HepG2 (cell line): ENCODE measurements around the gene IFT172. TPM values are rescaled to one million over a fixed set of nuclear protein-coding genes. Genes with fewer than 3 reads are reported as not detected.

Experiments
- BORCS8-MEF2B ChIP-seq: sonication (generic); formaldehyde crosslinking; IDR thresholded peaks from 2 replicates; pipeline ENCODE4 v1.8.0; 2022; ENCODE audit warnings: mild to moderate bottlenecking, missing genetic modification reagents
- CBX2 ChIP-seq, 2 experiments: fragments of 200-600 bp in 1 of 2; sonication (generic); formaldehyde crosslinking in 1 of 2; IDR thresholded peaks; 2 replicates each; pipeline versions ENCODE4 v1.7.0 to v1.8.1; 2018 to 2022; ENCODE audit warnings: low read depth in 2 of 2, low read length in 1 of 2, mild to moderate bottlenecking in 1 of 2, missing genetic modification reagents in 1 of 2
- CEBPG ChIP-seq: IDR thresholded peaks from 2 replicates; pipeline ENCODE4 v1.6.1; 2016
- CHD2 ChIP-seq: IDR thresholded peaks from 2 replicates; pipeline ENCODE4 v1.6.1; 2011; ENCODE audit warnings: low read depth, low read length, improper control_type of control experiment
- GTF3A ChIP-seq: sonication (generic); formaldehyde crosslinking; conservative IDR thresholded peaks from 2 replicates; pipeline ENCODE4 v1.4.0; 2020; ENCODE audit warnings: mild to moderate bottlenecking, missing genetic modification reagents
- HMG20B ChIP-seq: conservative IDR thresholded peaks from 2 replicates; pipeline ENCODE4 v1.6.1; 2016; ENCODE audit warnings: missing genetic modification reagents, missing compliant biosample characterization
- HOXA9 ChIP-seq: sonication (generic); formaldehyde crosslinking; IDR thresholded peaks from 2 replicates; pipeline ENCODE4 v1.8.1; 2022; ENCODE audit warnings: missing genetic modification reagents, mild to moderate bottlenecking, moderate library complexity, borderline replicate concordance
- KDM5A ChIP-seq: fragments of 200-600 bp; sonication (generic); IDR thresholded peaks from 2 replicates; pipeline ENCODE4 v1.7.0; 2018; ENCODE audit warnings: antibody characterized with exemption, mild to moderate bottlenecking, low read length, borderline replicate concordance
- MAF1 ChIP-seq: sonication (generic); formaldehyde crosslinking; IDR thresholded peaks from 2 replicates; pipeline ENCODE4 v1.5.0; 2020; ENCODE audit warnings: missing genetic modification reagents, borderline replicate concordance
- MED8 ChIP-seq: sonication (generic); formaldehyde crosslinking; IDR thresholded peaks from 2 replicates; pipeline ENCODE4 v1.8.1; 2023; ENCODE audit warnings: mild to moderate bottlenecking, missing genetic modification reagents; ENCODE audit not compliant: insufficient replicate concordance
- NAIF1 ChIP-seq: sonication (generic); formaldehyde crosslinking; IDR thresholded peaks from 2 replicates; pipeline ENCODE4 v1.5.0; 2020; ENCODE audit warnings: mild to moderate bottlenecking, missing genetic modification reagents, borderline replicate concordance
- NFKBIZ ChIP-seq: IDR thresholded peaks from 2 replicates; pipeline ENCODE4 v1.6.1; 2018; ENCODE audit warnings: missing genetic modification reagents, missing compliant biosample characterization
- NR2F6 ChIP-seq, 2 experiments: IDR thresholded peaks; 2 replicates each; pipeline ENCODE4 v1.6.1; 2016; ENCODE audit warnings: antibody characterized with exemption in 1 of 2, mild to moderate bottlenecking in 1 of 2
- PAF1 ChIP-seq: IDR thresholded peaks from 2 replicates; pipeline ENCODE4 v1.6.1; 2016; ENCODE audit warnings: missing genetic modification reagents, missing compliant biosample characterization
- RARG ChIP-seq: sonication (generic); formaldehyde crosslinking; IDR thresholded peaks from 2 replicates; pipeline ENCODE4 v1.4.0; 2020; ENCODE audit warnings: low read depth, mild to moderate bottlenecking, missing genetic modification reagents
- SIN3B ChIP-seq: fragments of 150-350 bp; IDR thresholded peaks from 2 replicates; pipeline ENCODE4 v1.6.1; 2014; ENCODE audit warnings: low read length
- ZFP36L1 ChIP-seq: sonication (generic); formaldehyde crosslinking; IDR thresholded peaks from 2 replicates; pipeline ENCODE4 v1.8.0; 2022; ENCODE audit warnings: mild to moderate bottlenecking, missing genetic modification reagents, moderate library complexity
- ZFP37 ChIP-seq: sonication (generic); formaldehyde crosslinking; IDR thresholded peaks from 2 replicates; pipeline ENCODE4 v1.4.0; 2020; ENCODE audit warnings: missing genetic modification reagents, borderline replicate concordance
- ZIK1 ChIP-seq: sonication (generic); formaldehyde crosslinking; IDR thresholded peaks from 2 replicates; pipeline ENCODE4 v1.5.0; 2020; ENCODE audit warnings: mild to moderate bottlenecking, low read depth, missing genetic modification reagents, borderline replicate concordance
- ZNF567 ChIP-seq: sonication (generic); formaldehyde crosslinking; IDR thresholded peaks from 2 replicates; pipeline ENCODE4 v1.8.1; 2023; ENCODE audit warnings: mild to moderate bottlenecking, missing genetic modification reagents, borderline replicate concordance
- ZNF598 ChIP-seq: sonication (generic); formaldehyde crosslinking; IDR thresholded peaks from 2 replicates; pipeline ENCODE4 v1.5.1; 2020; ENCODE audit warnings: mild to moderate bottlenecking, missing genetic modification reagents, borderline replicate concordance
- ZNF891 ChIP-seq: sonication (generic); formaldehyde crosslinking; IDR thresholded peaks from 2 replicates; pipeline ENCODE4 v1.5.0; 2020; ENCODE audit warnings: mild to moderate bottlenecking, missing genetic modification reagents
- polyA plus RNA-seq, 8 experiments: library from polyadenylated mRNA; depleted of rRNA in 3 of 8; stranded (reverse) in 7 of 8; unstranded in 1 of 8; fragments of >200 nt; fragmentation: Illumina TruSeq in 4 of 8; extraction: Trizol in 4 of 8; gene quantifications; 2 replicates each; pipeline versions ENCODE4 v1.2.1 to v1.2.3, GENCODE V29; 2011 to 2016; ENCODE audit warnings: low read depth in 4 of 8, missing spikeins in 1 of 8, mixed read lengths in 1 of 8; ENCODE audit not compliant: insufficient read depth in 1 of 8
- total RNA-seq, 5 experiments: library from RNA; depleted of rRNA; stranded (reverse); fragments of >200 nt; fragmentation: Illumina TruSeq; extraction: Trizol; gene quantifications; 2 replicates each; pipeline ENCODE4 v1.2.3, GENCODE V29; 2016; ENCODE audit warnings: low read depth in 1 of 5
- TF ChIP-seq, protein P1 (sequence below): sonication (generic); formaldehyde crosslinking; IDR thresholded peaks from 2 replicates; pipeline ENCODE4 v1.4.0; 2020; ENCODE audit warnings: mild to moderate bottlenecking, missing genetic modification reagents
- TF ChIP-seq, protein P2 (sequence below): sonication (generic); formaldehyde crosslinking; IDR thresholded peaks from 2 replicates; pipeline ENCODE4 v1.9.0; 2021; ENCODE audit warnings: missing genetic modification reagents, borderline replicate concordance
- TF ChIP-seq, protein P3 (sequence below): sonication (generic); formaldehyde crosslinking; IDR thresholded peaks from 2 replicates; pipeline ENCODE4 v1.5.0; 2020; ENCODE audit warnings: missing genetic modification reagents, mild to moderate bottlenecking, borderline replicate concordance

IFT172 gene
- total and polyA plus RNA-seq, 2 of the 13 experiments (the other 11 are each of a cell fraction or from before 2014, with no cell fraction given), result 21.6 to 35.7 TPM

DNA sequence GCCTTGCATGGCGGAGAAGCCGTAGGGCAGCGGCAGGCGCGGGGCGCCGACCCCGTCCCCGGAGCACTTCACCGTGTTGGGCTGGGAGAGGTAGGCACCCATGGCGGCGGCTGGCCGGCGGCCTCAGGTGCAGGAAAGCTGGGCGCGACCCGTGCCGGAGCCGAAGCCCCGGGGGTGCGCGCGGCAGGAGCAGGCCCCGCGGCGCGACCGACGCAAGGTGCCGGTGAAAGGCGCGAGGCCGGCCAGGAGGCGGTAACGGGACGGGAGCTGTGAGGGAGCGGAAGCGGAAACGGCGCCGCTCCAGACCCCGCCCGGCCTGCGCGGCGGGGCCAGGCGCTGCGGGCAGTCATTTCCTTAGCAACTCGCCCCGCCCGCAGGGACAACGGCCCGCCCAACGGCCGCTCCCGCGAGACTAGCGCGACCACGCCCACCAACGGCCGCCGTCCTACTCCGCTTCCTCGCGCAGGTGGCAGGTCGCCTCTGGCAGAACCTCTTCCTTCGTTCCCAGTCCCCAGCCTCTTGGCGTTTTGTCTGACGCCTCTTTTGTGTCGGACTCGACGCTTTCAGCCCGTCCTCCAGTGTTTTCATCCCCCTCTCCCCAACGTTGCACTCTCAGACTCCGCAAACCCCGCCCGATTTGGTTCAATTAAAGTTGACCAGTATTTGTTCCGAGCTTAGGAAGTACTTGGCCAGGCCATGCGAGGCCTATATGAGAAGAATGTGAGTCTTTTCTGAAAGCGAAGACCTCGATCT lies 80.0 kb downstream of the IFT172 start, which contains the start of gene PPM1G (continued):
- TF ChIP-seq ZNF891 (peak; percentile 54; the same call in 1 of the 2 replicates), MAF1 (no peak; the same call in 1 of the 2 replicates), NAIF1 (CRISPR knock-in tag) (peak; percentile 60), SIN3B (no peak), PAF1 (CRISPR knock-in tag) (no peak), NFKBIZ (CRISPR knock-in tag) (no peak), RARG (peak; percentile 75; the same call in 1 of the 2 replicates), HOXA9 (CRISPR knock-in tag) (no peak; the same call in none of the 2 replicates), CBX2 (IDR thresholded peaks at IDR 0.05; ENCODE audit: low read depth, low read length) (no peak), CBX2 (CRISPR knock-in tag; IDR thresholded peaks at IDR 0.05; ENCODE audit: low read depth) (peak; percentile 85; the same call in 1 of the 2 replicates), CHD2 (peak; percentile 98), NR2F6 (IDR thresholded peaks at IDR 0.05) (no peak), NR2F6 (CRISPR knock-in tag; IDR thresholded peaks at IDR 0.05) (no peak; the same call in 1 of the 2 replicates), ZFP37 (peak; percentile 90; the same call in 1 of the 2 replicates), ZFP36L1 (peak; percentile 32; the same call in 1 of the 2 replicates), ZNF567 (CRISPR knock-in tag) (no peak), GTF3A (no peak), ZNF598 (peak; percentile 88; the same call in 1 of the 2 replicates), CEBPG (no peak; the same call in none of the 2 replicates), HMG20B (no peak), MED8 (peak; percentile 97), ZIK1 (CRISPR knock-in tag) (peak; percentile 97), KDM5A (peak; percentile 72), BORCS8-MEF2B (CRISPR knock-in tag) (peak; percentile 97)
- TF ChIP-seq, protein P1, sequence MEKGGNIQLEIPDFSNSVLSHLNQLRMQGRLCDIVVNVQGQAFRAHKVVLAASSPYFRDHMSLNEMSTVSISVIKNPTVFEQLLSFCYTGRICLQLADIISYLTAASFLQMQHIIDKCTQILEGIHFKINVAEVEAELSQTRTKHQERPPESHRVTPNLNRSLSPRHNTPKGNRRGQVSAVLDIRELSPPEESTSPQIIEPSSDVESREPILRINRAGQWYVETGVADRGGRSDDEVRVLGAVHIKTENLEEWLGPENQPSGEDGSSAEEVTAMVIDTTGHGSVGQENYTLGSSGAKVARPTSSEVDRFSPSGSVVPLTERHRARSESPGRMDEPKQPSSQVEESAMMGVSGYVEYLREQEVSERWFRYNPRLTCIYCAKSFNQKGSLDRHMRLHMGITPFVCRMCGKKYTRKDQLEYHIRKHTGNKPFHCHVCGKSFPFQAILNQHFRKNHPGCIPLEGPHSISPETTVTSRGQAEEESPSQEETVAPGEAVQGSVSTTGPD (CRISPR knock-in tag), result no peak
- TF ChIP-seq, protein P2, sequence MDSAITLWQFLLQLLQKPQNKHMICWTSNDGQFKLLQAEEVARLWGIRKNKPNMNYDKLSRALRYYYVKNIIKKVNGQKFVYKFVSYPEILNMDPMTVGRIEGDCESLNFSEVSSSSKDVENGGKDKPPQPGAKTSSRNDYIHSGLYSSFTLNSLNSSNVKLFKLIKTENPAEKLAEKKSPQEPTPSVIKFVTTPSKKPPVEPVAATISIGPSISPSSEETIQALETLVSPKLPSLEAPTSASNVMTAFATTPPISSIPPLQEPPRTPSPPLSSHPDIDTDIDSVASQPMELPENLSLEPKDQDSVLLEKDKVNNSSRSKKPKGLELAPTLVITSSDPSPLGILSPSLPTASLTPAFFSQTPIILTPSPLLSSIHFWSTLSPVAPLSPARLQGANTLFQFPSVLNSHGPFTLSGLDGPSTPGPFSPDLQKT, result no peak; the same call in 1 of the 2 replicates
- TF ChIP-seq, protein P3, sequence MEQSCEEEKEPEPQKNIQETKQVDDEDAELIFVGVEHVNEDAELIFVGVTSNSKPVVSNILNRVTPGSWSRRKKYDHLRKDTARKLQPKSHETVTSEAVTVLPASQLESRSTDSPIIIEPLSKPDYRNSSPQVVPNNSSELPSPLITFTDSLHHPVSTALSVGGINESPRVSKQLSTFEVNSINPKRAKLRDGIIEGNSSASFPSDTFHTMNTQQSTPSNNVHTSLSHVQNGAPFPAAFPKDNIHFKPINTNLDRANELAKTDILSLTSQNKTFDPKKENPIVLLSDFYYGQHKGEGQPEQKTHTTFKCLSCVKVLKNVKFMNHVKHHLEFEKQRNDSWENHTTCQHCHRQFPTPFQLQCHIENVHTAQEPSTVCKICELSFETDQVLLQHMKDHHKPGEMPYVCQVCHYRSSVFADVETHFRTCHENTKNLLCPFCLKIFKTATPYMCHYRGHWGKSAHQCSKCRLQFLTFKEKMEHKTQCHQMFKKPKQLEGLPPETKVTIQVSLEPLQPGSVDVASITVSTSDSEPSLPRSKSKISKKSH, result peak; percentile 84; the same call in 1 of the 2 replicates
